Keratinocyte (primary cell): ENCODE data around the gene MAG. TPM values are rescaled to one million over a fixed set of nuclear protein-coding genes. Genes with fewer than 3 reads are reported as not detected.

Source experiments
- DNase-seq: peaks from one replicate; pipeline ENCODE4 v3.0.0-alpha.2; 2011; ENCODE audit warnings: low read depth, missing footprints, low spot score
- FAIRE-seq: peaks from 2 replicates; lab custom pipeline; 2011; peaks lifted over from hg19 to GRCh38; lab: Jason Lieb, UNC
- H2AFZ ChIP-seq: 2 replicates; pipeline ENCODE4 v1.6.0; 2012; ENCODE audit warnings: low read length, control low read depth, inconsistent platforms; ENCODE audit not compliant: control insufficient read depth
- H3K27ac ChIP-seq: 2 replicates; pipeline ENCODE4 v1.5.1; 2011; ENCODE audit warnings: low read length; ENCODE audit not compliant: control insufficient read depth, insufficient read depth
- H3K27me3 ChIP-seq: 3 replicates; pipeline ENCODE4 v1.6.0; 2011; ENCODE audit warnings: low read length; ENCODE audit not compliant: control insufficient read depth, insufficient read depth; ENCODE audit errors: extremely low read depth
- H3K36me3 ChIP-seq, 2 experiments: 2 replicates in 1 of 2; 3 replicates in 1 of 2; pipeline ENCODE4 v1.5.1; 2011; ENCODE audit warnings: low read length in 2 of 2, mild to moderate bottlenecking in 1 of 2; ENCODE audit not compliant: control insufficient read depth in 2 of 2, insufficient read depth in 2 of 2; ENCODE audit errors: extremely low read depth in 1 of 2
- H3K4me1 ChIP-seq: 3 replicates; pipeline ENCODE4 v1.5.1; 2011; ENCODE audit warnings: low read length; ENCODE audit not compliant: control insufficient read depth, insufficient read depth; ENCODE audit errors: extremely low read depth
- H3K4me2 ChIP-seq: 3 replicates; pipeline ENCODE4 v1.6.0; 2011; ENCODE audit warnings: low read depth, low read length; ENCODE audit not compliant: control insufficient read depth, insufficient read depth; ENCODE audit errors: extremely low read depth
- H3K4me3 ChIP-seq, 3 experiments: fragments of 200-600 bp in 1 of 3; sonication (generic) in 1 of 3; 2 replicates in 2 of 3; 3 replicates in 1 of 3; pipeline ENCODE4 v1.5.1; 2011 to 2016; ENCODE audit warnings: low read length in 3 of 3, mild to moderate bottlenecking in 3 of 3, control low read depth in 2 of 3, inconsistent platforms in 1 of 3, low read depth in 1 of 3, mixed read lengths in 1 of 3, mixed run types in 1 of 3, moderate library complexity in 1 of 3; ENCODE audit not compliant: control insufficient read depth in 2 of 3, insufficient read depth in 2 of 3; ENCODE audit errors: extremely low read depth in 1 of 3
- H3K79me2 ChIP-seq: 2 replicates; pipeline ENCODE4 v1.6.0; 2012; ENCODE audit warnings: low read length; ENCODE audit not compliant: control insufficient read depth, insufficient read depth
- H3K9ac ChIP-seq: 3 replicates; pipeline ENCODE4 v1.6.0; 2011; ENCODE audit warnings: low read length; ENCODE audit not compliant: control insufficient read depth, insufficient read depth; ENCODE audit errors: extremely low read depth
- H3K9me1 ChIP-seq: 3 replicates; pipeline ENCODE4 v1.6.0; 2011; ENCODE audit warnings: low read length; ENCODE audit not compliant: control insufficient read depth, insufficient read depth; ENCODE audit errors: extremely low read depth
- H3K9me3 ChIP-seq: 2 replicates; pipeline ENCODE4 v1.5.1; 2012; ENCODE audit warnings: low read depth, low read length; ENCODE audit not compliant: control insufficient read depth
- H4K20me1 ChIP-seq: 3 replicates; pipeline ENCODE4 v1.6.0; 2011; ENCODE audit warnings: low read length; ENCODE audit not compliant: control insufficient read depth, insufficient read depth; ENCODE audit errors: extremely low read depth
- CTCF ChIP-seq, 3 experiments: IDR thresholded peaks in 1 of 3; conservative IDR thresholded peaks in 1 of 3; optimal IDR thresholded peaks in 1 of 3; 2 replicates in 2 of 3; 3 replicates in 1 of 3; pipeline versions ENCODE3 to v1.5.1; 2011; ENCODE audit warnings: low read length in 3 of 3, mild to moderate bottlenecking in 3 of 3, moderate library complexity in 2 of 3, control low read depth in 1 of 3, inconsistent platforms in 1 of 3; ENCODE audit not compliant: insufficient read depth in 2 of 3; ENCODE audit errors: extremely low read depth in 1 of 3
- EZH2 ChIP-seq: IDR thresholded peaks from one replicate; pipeline ENCODE4 v1.6.1; 2012; ENCODE audit warnings: inconsistent platforms, mild to moderate bottlenecking, low read length, moderate library complexity
- dilution Hi-C: fragments of 300-500 bp; cut with MboI; formaldehyde crosslinking; loops from one replicate; pipeline ENCODE4 v1.7.0; 2020; ENCODE audit warnings: low sequenced_read_pairs; ENCODE audit not compliant: extremely low pct_ligation_motif_present
- polyA plus RNA-seq, 5 experiments: library from polyadenylated mRNA; depleted of rRNA in 3 of 5; stranded (reverse) in 3 of 5; stranded (forward) in 1 of 5; unstranded in 1 of 5; fragments of >200 nt; gene quantifications; 1 replicate in 1 of 5; 2 replicates in 3 of 5; 3 replicates in 1 of 5; pipeline versions ENCODE4 v1.2.1 to v1.2.3, GENCODE V29; 2011 to 2012; ENCODE audit warnings: missing spikeins in 2 of 5, low read depth in 1 of 5, low replicate concordance in 1 of 5

The MAG gene
- polyA plus RNA-seq, 1 donor (not counting 4 experiments of a cell fraction or from before 2014, with no cell fraction given) = not detected

- H3K4me3 ChIP-seq = no peak overlapping the region
- peaks cover 15% of the 10 kb centered on the region for H3K27me3 ChIP-seq
- no peak overlapping the region for H3K9ac ChIP-seq
- no peak overlapping the region for H2AFZ ChIP-seq
- no peaks in the 10 kb centered on the region for H3K9me1 ChIP-seq
- no peak for FAIRE-seq
- H3K36me3 ChIP-seq = no peaks in the 10 kb centered on the region
- H3K4me1 ChIP-seq = no peaks in the 10 kb centered on the region
- dilution Hi-C loops = no loop called here
- DNase-seq = no peak
- H3K4me2 ChIP-seq = no peak overlapping the region
- H4K20me1 ChIP-seq = no peaks in the 10 kb centered on the region
- no peak for TF ChIP-seq EZH2
- no peak for TF ChIP-seq CTCF (optimal IDR thresholded peaks at IDR 0.05 in 1 of 3, IDR thresholded peaks at IDR 0.05 in 1 of 3, conservative IDR thresholded peaks at IDR 0.05 in 1 of 3; ENCODE audit: extremely low read depth in 1 of 3, insufficient read depth in 2 of 3, low read length in 3 of 3)
- no peaks in the 10 kb centered on the region for H3K79me2 ChIP-seq
- H3K27ac ChIP-seq = no peak overlapping the region
- no peaks in the 10 kb centered on the region for H3K9me3 ChIP-seq
These were observed 49.0 kb downstream of the MAG start for GRCh38 chr19:35341006-35341405.

GRCh38 chr19:35341565-35342225 is 49.7 kb downstream of the MAG start:
- no peaks in the 10 kb centered on the region for H3K4me1 ChIP-seq
- H3K9me3 ChIP-seq = no peaks in the 10 kb centered on the region
- H4K20me1 ChIP-seq = no peaks in the 10 kb centered on the region
- H3K79me2 ChIP-seq = no peaks in the 10 kb centered on the region
- no peak for TF ChIP-seq EZH2
- no peak for TF ChIP-seq CTCF (optimal IDR thresholded peaks at IDR 0.05 in 1 of 3, IDR thresholded peaks at IDR 0.05 in 1 of 3, conservative IDR thresholded peaks at IDR 0.05 in 1 of 3; ENCODE audit: extremely low read depth in 1 of 3, insufficient read depth in 2 of 3, low read length in 3 of 3)
- peaks cover 18% of the 10 kb centered on the region for H3K27me3 ChIP-seq
- no peak overlapping the region for H3K9ac ChIP-seq
- FAIRE-seq (no peak), DNase-seq (no peak)
- dilution Hi-C loops = no loop called here
- no peak overlapping the region for H3K4me3 ChIP-seq
- no peak overlapping the region for H3K27ac ChIP-seq
- H3K4me2 ChIP-seq = no peak overlapping the region
- H3K36me3 ChIP-seq = no peaks in the 10 kb centered on the region
- no peak overlapping the region for H2AFZ ChIP-seq
- no peaks in the 10 kb centered on the region for H3K9me1 ChIP-seq
